ENCODE data around the gene CRIM1.

- TF ChIP-seq EZH2 (IDR thresholded peaks at IDR 0.05; ENCODE audit: insufficient read depth, poor library complexity, severe bottlenecking) (no peak), EZH2phosphoT487 (IDR thresholded peaks at IDR 0.05; ENCODE audit: insufficient read depth, low read depth) (no peak)
Observed at GRCh38 chr2:36549165-36549574, 193.6 kb downstream of the CRIM1 start.

Measured in GM23248 (cell line).